Body of pancreas (tissue), 4 donors: ENCODE results near the gene IL1RAPL2.

Source experiments
- POLR2A ChIP-seq, 3 donors: fragments of 450-650 bp; IDR thresholded peaks; one replicate each; pipeline ENCODE4 v1.6.1; 2016; ENCODE audit warnings: antibody characterized with exemption in 3 of 3, mild to moderate bottlenecking in 2 of 3
- TF ChIP-seq, protein P1 (sequence below), 7 experiments: fragments of 450-650 bp in 4 of 7; fragments of 200-600 bp in 3 of 7; sonication (generic) in 3 of 7; IDR thresholded peaks; one replicate each; pipeline ENCODE4 v1.5.1; 2016 to 2019; ENCODE audit warnings: antibody characterized with exemption in 7 of 7

DNA sequence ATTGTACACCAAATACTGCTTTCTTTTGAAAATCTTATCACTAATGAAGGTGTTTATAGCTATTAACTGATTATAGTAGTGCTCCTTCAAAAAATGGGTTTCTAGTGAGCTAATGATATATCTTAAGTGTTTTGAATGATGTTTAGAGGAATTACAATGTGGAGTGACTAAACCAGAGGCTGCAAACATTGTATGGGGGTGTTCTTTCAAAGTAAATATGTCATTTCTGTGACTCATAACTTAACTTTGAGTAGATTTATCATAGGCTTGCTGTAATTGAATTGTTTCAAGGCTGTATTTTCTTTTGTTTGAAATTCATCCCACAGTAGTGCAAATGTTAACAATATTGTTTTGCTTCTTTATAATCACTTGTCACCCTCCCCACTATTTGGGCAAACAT is 141.6 kb downstream of the IL1RAPL2 start:
- TF ChIP-seq, protein P1, sequence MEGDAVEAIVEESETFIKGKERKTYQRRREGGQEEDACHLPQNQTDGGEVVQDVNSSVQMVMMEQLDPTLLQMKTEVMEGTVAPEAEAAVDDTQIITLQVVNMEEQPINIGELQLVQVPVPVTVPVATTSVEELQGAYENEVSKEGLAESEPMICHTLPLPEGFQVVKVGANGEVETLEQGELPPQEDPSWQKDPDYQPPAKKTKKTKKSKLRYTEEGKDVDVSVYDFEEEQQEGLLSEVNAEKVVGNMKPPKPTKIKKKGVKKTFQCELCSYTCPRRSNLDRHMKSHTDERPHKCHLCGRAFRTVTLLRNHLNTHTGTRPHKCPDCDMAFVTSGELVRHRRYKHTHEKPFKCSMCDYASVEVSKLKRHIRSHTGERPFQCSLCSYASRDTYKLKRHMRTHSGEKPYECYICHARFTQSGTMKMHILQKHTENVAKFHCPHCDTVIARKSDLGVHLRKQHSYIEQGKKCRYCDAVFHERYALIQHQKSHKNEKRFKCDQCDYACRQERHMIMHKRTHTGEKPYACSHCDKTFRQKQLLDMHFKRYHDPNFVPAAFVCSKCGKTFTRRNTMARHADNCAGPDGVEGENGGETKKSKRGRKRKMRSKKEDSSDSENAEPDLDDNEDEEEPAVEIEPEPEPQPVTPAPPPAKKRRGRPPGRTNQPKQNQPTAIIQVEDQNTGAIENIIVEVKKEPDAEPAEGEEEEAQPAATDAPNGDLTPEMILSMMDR (IDR thresholded peaks at IDR 0.05), result no peak
- TF ChIP-seq POLR2A (IDR thresholded peaks at IDR 0.05), result no peak
